Peyer's patch (tissue), 4 donors: ENCODE measurements around the gene GUCA2B.

ENCODE experiments used
- POLR2A ChIP-seq, 2 donors: fragments of 450-650 bp; IDR thresholded peaks; one replicate each; pipeline ENCODE4 v1.5.1; 2017; ENCODE audit warnings: antibody characterized with exemption in 2 of 2, mild to moderate bottlenecking in 2 of 2, moderate library complexity in 2 of 2
- TF ChIP-seq, protein P1 (sequence below), 6 experiments: fragments of 450-650 bp in 4 of 6; fragments of 200-600 bp in 2 of 6; sonication (generic) in 1 of 6; IDR thresholded peaks; one replicate each; pipeline ENCODE4 v1.5.1; 2017 to 2019; ENCODE audit warnings: antibody characterized with exemption in 6 of 6, mild to moderate bottlenecking in 3 of 6, moderate library complexity in 1 of 6

- TF ChIP-seq, protein P1, sequence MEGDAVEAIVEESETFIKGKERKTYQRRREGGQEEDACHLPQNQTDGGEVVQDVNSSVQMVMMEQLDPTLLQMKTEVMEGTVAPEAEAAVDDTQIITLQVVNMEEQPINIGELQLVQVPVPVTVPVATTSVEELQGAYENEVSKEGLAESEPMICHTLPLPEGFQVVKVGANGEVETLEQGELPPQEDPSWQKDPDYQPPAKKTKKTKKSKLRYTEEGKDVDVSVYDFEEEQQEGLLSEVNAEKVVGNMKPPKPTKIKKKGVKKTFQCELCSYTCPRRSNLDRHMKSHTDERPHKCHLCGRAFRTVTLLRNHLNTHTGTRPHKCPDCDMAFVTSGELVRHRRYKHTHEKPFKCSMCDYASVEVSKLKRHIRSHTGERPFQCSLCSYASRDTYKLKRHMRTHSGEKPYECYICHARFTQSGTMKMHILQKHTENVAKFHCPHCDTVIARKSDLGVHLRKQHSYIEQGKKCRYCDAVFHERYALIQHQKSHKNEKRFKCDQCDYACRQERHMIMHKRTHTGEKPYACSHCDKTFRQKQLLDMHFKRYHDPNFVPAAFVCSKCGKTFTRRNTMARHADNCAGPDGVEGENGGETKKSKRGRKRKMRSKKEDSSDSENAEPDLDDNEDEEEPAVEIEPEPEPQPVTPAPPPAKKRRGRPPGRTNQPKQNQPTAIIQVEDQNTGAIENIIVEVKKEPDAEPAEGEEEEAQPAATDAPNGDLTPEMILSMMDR (IDR thresholded peaks at IDR 0.05): no peak
- no peak for TF ChIP-seq POLR2A (IDR thresholded peaks at IDR 0.05)
Measured at GRCh38 chr1:42178249-42178648, 25.0 kb downstream of the GUCA2B start.
